AG04450 (cell line): ENCODE measurements around the gene C4BPA. TPM values are rescaled to one million over a fixed set of nuclear protein-coding genes. Genes with fewer than 3 reads are reported as not detected.

ENCODE experiments used
- CTCF ChIA-PET: fragments of 300-600, 350-600 bp; formaldehyde crosslinking; extraction: SDS; loops from one replicate; lab custom pipeline; 2022; ENCODE audit warnings: antibody characterized with exemption, inconsistent platforms; lab: Charles Lee
- POLR2A ChIA-PET: fragments of 350-600 bp; formaldehyde crosslinking; extraction: SDS; loops from one replicate; lab custom pipeline; 2021; ENCODE audit warnings: antibody characterized with exemption, inconsistent platforms; lab: Yijun Ruan, JAX
- DNase-seq: peaks from one replicate; pipeline ENCODE4 v3.0.0-alpha.2; 2011; ENCODE audit warnings: low read depth, low spot score
- H3K27ac ChIP-seq: one replicate; pipeline ENCODE4 v1.5.1; 2012; ENCODE audit warnings: low read depth, low read length, control low read depth
- H3K27me3 ChIP-seq: one replicate; pipeline ENCODE4 v1.6.0; 2012; ENCODE audit warnings: low read length; ENCODE audit not compliant: control insufficient read depth, insufficient read depth
- H3K4me3 ChIP-seq: 2 replicates; pipeline ENCODE4 v1.5.1; 2011; ENCODE audit warnings: mild to moderate bottlenecking, low read depth, low read length, control low read depth
- H3K9me3 ChIP-seq: 2 replicates; pipeline ENCODE4 v1.5.1; 2012; ENCODE audit warnings: low read length; ENCODE audit not compliant: control insufficient read depth, insufficient read depth
- polyA plus RNA-seq: library from polyadenylated mRNA; depleted of rRNA; stranded (reverse); fragments of >200 nt; gene quantifications from 2 replicates; pipeline ENCODE4 v1.2.3, GENCODE V29; 2011
- TF ChIP-seq, protein P1 (sequence below): IDR thresholded peaks from 2 replicates; pipeline ENCODE4 v1.5.1; 2011; ENCODE audit warnings: low read depth, low read length, control low read depth, inconsistent platforms

C4BPA gene
- polyA plus RNA-seq, 1 experiment, result not detected

- ChIA-PET POLR2A (no interaction called here), CTCF (interaction anchor here (0.7 kb wide), 1 partner anchor 53 kb away, joined by 4 read pairs; no protein-coding TSS in a partner anchor)
- H3K9me3 ChIP-seq, result no peaks in the 10 kb centered on the region
- DNase-seq, result no peak
- TF ChIP-seq, protein P1, sequence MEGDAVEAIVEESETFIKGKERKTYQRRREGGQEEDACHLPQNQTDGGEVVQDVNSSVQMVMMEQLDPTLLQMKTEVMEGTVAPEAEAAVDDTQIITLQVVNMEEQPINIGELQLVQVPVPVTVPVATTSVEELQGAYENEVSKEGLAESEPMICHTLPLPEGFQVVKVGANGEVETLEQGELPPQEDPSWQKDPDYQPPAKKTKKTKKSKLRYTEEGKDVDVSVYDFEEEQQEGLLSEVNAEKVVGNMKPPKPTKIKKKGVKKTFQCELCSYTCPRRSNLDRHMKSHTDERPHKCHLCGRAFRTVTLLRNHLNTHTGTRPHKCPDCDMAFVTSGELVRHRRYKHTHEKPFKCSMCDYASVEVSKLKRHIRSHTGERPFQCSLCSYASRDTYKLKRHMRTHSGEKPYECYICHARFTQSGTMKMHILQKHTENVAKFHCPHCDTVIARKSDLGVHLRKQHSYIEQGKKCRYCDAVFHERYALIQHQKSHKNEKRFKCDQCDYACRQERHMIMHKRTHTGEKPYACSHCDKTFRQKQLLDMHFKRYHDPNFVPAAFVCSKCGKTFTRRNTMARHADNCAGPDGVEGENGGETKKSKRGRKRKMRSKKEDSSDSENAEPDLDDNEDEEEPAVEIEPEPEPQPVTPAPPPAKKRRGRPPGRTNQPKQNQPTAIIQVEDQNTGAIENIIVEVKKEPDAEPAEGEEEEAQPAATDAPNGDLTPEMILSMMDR, result no peak
- H3K4me3 ChIP-seq, result no peak overlapping the region
- no peak overlapping the region for H3K27ac ChIP-seq
- H3K27me3 ChIP-seq, result no peaks in the 10 kb centered on the region
Observed at GRCh38 chr1:207139616-207140015, 35.6 kb downstream of the C4BPA start.

DNA sequence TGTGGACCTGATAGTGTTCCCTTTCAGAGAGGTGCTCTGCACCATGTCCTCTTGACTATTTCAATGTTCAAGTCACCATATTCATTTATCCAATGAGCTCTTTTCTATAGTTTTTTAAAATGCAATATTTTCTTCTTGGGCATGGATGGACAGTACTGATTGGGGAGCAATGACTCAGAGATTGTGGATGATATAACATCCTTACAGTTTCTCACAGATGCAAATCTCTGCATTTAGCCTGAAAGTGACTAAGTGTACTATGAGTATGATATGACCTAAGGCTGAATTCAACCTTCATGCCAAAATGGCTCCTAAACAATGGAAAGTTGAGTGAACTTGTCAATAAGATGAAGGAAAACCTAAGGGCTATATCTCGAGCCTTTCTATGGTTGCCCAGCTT lies 36.5 kb downstream of the C4BPA start:
- H3K27me3 ChIP-seq, result no peaks in the 10 kb centered on the region
- no peak overlapping the region for H3K4me3 ChIP-seq
- ChIA-PET POLR2A (no interaction called here), CTCF (interaction anchor here (0.7 kb wide), 1 partner anchor 54 kb away, joined by 4 read pairs; no protein-coding TSS in a partner anchor)
- TF ChIP-seq, protein P1, result no peak
- no peak for DNase-seq
- no peaks in the 10 kb centered on the region for H3K9me3 ChIP-seq
- H3K27ac ChIP-seq, result no peak overlapping the region

DNA sequence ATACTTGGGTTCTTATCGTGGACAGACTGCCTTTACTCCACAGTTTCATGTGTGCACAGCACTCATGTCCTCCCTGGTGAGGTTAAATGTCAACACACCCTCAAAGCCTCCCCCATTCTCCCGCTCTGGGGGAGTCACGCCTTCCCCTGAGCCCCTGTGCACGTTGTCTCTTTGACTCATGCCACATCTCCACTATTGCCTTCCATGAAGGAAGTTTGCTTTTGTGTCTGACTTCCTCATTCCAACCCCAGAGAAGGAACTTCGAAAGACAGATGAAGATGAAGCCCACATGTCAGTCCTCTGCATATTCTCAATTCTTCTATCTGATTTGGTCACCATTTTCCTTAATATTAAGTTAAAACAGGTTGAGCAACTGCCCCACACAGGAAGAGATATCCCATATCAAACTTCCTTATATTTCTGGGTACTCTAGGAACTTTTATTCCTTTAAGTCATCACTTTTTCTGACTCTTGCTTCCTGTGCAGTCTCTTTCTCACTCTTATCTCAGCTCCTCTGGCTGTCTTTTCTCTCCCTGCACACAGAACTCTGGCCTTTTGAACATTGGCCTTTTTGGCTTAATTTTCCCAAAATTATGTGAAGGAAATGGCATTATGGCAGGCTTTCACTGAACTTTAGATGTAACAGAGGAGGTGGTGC lies 41.5 kb downstream of the C4BPA start:
- no peak overlapping the region for H3K4me3 ChIP-seq
- H3K27me3 ChIP-seq, result no peaks in the 10 kb centered on the region
- ChIA-PET CTCF (no interaction called here), POLR2A (no interaction called here)
- no peak for DNase-seq
- TF ChIP-seq, protein P1, result no peak
- no peaks in the 10 kb centered on the region for H3K9me3 ChIP-seq
- no peak overlapping the region for H3K27ac ChIP-seq

GRCh38 chr1:207151920-207152319 lies 47.9 kb downstream of the C4BPA start:
- ChIA-PET CTCF (interaction anchor here (0.5 to 1.0 kb wide), 2 partner anchors 67 to 367 kb away, joined by 3 to 4 read pairs; no protein-coding TSS in a partner anchor), POLR2A (no interaction called here)
- H3K27ac ChIP-seq, result no peak overlapping the region
- no peaks in the 10 kb centered on the region for H3K9me3 ChIP-seq
- DNase-seq, result no peak
- TF ChIP-seq, protein P1, result no peak
- H3K4me3 ChIP-seq, result no peak overlapping the region
- H3K27me3 ChIP-seq, result peaks cover 3% of the 10 kb centered on the region

GRCh38 chr1:207152792-207153468 lies 48.9 kb downstream of the C4BPA start:
- peaks cover 3% of the 10 kb centered on the region for H3K27me3 ChIP-seq
- no peak overlapping the region for H3K4me3 ChIP-seq
- TF ChIP-seq, protein P1, result no peak
- no peaks in the 10 kb centered on the region for H3K9me3 ChIP-seq
- ChIA-PET POLR2A (no interaction called here), CTCF (no interaction called here)
- no peak overlapping the region for H3K27ac ChIP-seq
- DNase-seq, result no peak
